Measurements from ENCODE around the gene TMEM35A.
"Not testable (repeated sequence)": the region's sequence is repeated elsewhere in the genome, so short reads cannot be mapped to it uniquely, and the experiment has no call there.

The TMEM35A gene

GRCh38 chrX:101078716-101079598 is at the start of gene TMEM35A:
TMEM35A (plus strand) TSS chrX:101078879; CDS start chrX:101079003, 124 bp downstream.
- DNase-seq, result no peak

GRCh38 chrX:101029665-101030064 is 49.0 kb upstream of the TMEM35A start:
- DNase-seq, result no peak

GRCh38 chrX:101037231-101037630 is 41.4 kb upstream of the TMEM35A start:
- no peak for DNase-seq

- DNase-seq, result no peak
Measured at GRCh38 chrX:101040197-101040596, 38.5 kb upstream of the TMEM35A start.

DNA sequence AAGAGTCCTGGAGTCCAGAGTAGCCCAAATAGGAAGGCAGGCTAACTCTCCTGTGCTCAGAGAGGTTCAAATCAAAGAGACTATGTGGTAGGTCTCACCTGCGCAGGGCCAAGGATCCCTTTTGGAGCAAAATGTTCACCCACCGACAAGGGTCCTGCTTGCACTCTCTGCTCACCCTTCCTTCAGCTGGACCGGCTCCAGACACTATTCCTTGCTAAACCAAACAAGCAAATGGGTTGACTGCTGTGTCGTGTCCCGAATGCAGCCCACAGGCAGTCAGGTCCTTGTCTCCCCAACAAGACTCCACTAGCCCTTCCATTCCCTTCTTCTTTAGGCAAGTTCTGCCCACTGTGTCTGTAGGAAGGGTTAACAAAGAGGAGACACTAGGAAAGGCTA is 27.5 kb upstream of the TMEM35A start:
- no peak for DNase-seq

DNA sequence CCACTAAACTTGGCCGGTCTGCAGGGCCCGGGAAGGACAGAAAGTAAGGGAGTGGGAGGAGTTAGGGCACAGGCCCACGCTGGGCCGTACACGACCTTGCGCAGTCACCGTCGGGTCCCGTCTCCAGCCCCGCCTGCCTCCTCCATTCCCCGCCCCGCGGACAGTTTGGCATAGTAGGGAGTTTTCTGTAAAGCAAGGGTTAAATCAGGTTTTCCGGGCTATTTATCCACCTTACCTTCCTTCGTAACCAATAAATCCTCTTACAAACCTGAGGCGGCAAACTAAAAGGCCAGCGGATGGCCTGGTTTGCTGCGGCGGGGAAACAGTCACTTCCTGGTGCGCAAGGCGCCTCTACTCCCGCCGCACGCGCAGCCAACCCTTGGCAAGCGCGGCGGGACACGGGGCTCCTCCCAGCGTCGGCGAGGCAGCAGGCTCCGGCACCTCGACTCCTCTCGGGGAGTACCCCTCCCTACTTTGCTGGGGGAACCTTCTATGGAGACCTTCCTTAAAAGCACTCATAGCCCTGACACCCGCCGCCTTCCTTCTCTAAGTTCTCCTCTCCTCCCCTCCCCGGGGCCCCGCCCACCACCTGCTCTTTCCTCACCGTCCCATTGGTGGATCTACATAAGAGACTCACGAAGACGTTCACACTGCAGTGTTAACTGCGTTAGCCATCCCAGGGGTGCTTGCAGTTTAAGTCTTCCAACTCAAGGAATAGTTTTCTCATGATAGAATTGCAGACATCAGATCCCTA is 27.0 kb upstream of the TMEM35A start, which contains the start of gene TRMT2B:
TRMT2B (minus strand) TSS at position 563 of the 754 bp plus-strand sequence. CDS start 9,822 bp downstream, outside the sequence.
- peak; percentile 80 for DNase-seq

- not testable (repeated sequence) for DNase-seq
Measured at GRCh38 chrX:101056551-101056950, 22.1 kb upstream of the TMEM35A start.

- no peak for DNase-seq
Measured at GRCh38 chrX:101057093-101057714, 21.5 kb upstream of the TMEM35A start.

- no peak for DNase-seq
Measured at GRCh38 chrX:101062176-101062575, 16.5 kb upstream of the TMEM35A start.

GRCh38 chrX:101071582-101071981 is 7.1 kb upstream of the TMEM35A start:
- DNase-seq, result no peak

DNA sequence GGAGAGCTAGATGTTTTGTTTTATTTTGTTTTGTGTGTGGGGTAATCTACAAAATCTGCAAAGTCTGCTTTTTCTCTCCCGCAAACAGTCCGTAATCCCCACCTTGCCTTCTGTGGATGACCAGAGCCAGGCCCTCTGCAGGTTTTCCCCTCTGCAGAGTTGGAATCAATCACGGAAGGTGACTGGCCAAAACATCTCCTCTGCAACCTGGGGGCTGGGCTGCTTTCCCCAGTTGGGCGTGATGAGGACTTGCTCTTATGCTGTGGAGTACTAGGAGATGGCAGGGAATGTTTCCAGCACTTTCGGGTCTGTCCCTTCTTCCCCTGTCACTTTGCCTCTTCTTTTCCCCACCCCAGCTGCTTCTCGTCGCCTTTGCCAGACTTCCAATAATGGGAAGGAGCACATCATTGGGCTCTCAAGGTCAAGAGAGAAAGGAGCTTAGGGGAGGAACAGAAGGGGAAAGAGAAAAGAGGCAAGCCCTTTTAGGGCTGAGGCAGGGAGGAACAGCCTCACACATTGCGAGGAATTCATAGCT is 1.1 kb downstream of the TMEM35A start:
- DNase-seq, result no peak

DNA sequence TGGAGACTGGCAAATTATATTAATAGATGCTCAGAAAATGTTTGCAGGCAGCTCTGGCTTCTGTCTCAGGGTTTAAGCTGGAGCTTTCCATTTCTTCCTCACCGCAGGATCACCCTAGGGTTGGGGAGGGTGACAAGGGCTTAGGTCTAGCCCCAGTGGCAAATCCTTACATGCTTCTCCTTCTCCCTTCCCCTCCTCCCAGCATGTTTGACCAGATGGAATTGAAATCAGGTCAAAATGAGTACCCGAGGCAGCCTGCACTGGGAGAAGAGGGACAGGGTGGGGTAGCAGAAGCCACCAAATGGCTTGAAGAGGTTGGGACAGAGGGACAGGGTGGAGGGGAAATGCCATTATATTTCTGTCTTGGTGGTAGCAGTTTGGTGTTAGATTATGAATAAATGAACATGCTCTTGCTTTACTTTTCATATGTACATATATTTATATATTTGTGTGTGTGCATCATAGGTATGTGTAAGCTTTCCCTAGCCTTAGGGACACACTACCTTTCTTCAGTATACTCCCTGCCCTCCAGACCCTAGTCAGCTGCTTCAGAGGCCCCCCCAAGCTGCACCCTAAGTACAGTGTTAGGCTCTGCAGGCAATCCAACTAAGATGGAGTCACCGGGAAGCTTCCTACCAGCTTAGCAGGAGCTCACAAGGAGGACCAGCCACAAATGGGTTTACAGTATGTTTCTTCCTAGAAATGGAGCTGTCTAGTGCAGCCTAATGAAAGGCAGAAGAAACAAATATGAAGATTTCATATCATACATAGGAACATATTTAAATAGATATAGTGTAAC is 1.8 kb downstream of the TMEM35A start:
- DNase-seq, result no peak

- no peak for DNase-seq
Measured at GRCh38 chrX:101081231-101081630, 2.6 kb downstream of the TMEM35A start.

GRCh38 chrX:101091817-101092216 is 13.1 kb downstream of the TMEM35A start:
- DNase-seq, result no peak

DNA sequence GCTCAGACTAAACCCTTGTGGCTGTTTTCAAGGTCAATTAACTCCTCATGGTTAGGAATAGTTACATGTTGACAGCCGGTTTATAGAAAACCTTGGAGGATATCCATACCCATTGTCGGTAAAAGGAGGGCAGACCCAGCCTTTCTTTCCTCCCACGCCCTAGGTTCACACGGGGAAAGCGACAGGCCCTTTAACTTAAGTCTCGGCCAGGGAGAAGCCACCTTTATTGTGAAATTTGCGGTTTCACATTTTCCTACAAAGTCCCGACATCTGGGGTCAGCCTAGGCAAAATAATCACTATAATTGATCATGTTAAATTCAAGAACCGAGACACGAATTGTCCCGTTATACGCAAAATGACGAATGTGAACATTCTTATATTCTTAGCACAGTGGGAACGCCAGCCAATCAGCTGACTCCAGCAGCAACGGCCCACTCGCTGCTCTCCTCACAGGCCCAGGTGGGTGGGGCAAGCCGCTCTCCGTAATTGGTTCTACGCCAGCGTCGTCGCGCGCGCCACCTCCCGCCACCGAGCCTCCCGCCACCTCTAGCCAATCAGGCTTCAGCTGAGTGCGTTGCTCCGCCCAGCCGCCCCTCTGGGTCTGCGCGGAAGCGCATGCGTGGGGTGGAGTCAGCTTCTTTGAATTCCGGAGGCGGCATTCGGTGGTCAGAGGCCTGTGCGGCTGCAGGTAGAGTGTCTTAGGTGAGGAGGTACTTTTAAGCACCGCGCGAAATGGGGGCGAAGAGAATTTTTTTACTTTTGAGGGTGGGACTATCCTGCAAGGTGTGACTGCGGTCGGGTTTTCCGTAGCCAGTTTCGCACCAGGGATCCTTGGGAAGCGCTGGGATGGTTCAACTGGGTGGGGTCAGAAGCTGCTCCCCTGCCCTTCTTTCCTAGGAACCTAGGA is 19.1 kb downstream of the TMEM35A start, which contains the start of gene CENPI:
CENPI (plus strand) TSS at position 659 of the 908 bp plus-strand sequence. CDS start 2,867 bp downstream, outside the sequence.
- peak; percentile 90 for DNase-seq

GRCh38 chrX:101108284-101108683 is 29.6 kb downstream of the TMEM35A start:
- DNase-seq, result no peak

GRCh38 chrX:101117701-101118100 is 39.0 kb downstream of the TMEM35A start:
- DNase-seq, result no peak

- no peak for DNase-seq
Measured at GRCh38 chrX:101136235-101136634, 57.6 kb downstream of the TMEM35A start.
